ENCODE data around the gene SIX1.

GRCh38 chr14:60670989-60671388, 21.7 kb upstream of the SIX1 start:
- TF ChIP-seq, protein P1, sequence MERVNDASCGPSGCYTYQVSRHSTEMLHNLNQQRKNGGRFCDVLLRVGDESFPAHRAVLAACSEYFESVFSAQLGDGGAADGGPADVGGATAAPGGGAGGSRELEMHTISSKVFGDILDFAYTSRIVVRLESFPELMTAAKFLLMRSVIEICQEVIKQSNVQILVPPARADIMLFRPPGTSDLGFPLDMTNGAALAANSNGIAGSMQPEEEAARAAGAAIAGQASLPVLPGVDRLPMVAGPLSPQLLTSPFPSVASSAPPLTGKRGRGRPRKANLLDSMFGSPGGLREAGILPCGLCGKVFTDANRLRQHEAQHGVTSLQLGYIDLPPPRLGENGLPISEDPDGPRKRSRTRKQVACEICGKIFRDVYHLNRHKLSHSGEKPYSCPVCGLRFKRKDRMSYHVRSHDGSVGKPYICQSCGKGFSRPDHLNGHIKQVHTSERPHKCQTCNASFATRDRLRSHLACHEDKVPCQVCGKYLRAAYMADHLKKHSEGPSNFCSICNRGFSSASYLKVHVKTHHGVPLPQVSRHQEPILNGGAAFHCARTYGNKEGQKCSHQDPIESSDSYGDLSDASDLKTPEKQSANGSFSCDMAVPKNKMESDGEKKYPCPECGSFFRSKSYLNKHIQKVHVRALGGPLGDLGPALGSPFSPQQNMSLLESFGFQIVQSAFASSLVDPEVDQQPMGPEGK (CRISPR knock-in tag; IDR thresholded peaks at IDR 0.05; ENCODE audit: borderline replicate concordance): no peak
- TF ChIP-seq ZFP30 (CRISPR knock-in tag; IDR thresholded peaks at IDR 0.05): no peak
- no peak for TF ChIP-seq CSDC2 (CRISPR knock-in tag; IDR thresholded peaks at IDR 0.05)
- no peak for TF ChIP-seq ISL1 (CRISPR knock-in tag; IDR thresholded peaks at IDR 0.05)
- no peak for TF ChIP-seq CREB5 (CRISPR knock-in tag; IDR thresholded peaks at IDR 0.05; ENCODE audit: low read depth)
- TF ChIP-seq ZNF8 (CRISPR knock-in tag; IDR thresholded peaks at IDR 0.05): no peak
- no peak for TF ChIP-seq BACH2 (CRISPR knock-in tag; IDR thresholded peaks at IDR 0.05; ENCODE audit: borderline replicate concordance)
- TF ChIP-seq TCF4 (CRISPR knock-in tag; IDR thresholded peaks at IDR 0.05; ENCODE audit: borderline replicate concordance): no peak

Measured in SK-N-SH treated with all-trans-retinoic acid at 6 μM for 48 hours (cell line).